Measurements from ENCODE around the gene GP1BA. TPM values are rescaled to one million over a fixed set of nuclear protein-coding genes. Genes with fewer than 3 reads are reported as not detected.

Gene GP1BA
- total and polyA plus RNA-seq, 2 experiments from 2014 or later: not detected

DNA sequence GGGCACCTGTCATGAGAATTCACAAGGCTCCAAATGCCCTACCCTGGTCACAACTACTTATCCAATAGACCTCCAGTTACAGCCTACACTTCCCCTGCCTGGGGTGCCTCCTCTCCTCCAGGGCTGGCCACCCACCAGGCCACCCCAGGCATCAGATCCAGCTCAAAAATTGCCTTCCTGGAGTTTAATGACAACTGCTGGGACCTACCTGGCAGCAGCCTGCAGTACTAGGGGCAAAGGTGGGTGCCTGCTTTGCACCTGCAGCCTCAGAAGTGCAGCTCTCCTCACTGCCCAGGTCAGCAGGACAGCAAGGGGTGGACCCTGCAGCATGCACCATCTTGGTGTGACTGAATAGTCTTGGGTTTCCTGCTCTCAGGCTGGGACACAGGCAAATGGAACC lies 3.6 kb downstream of the GP1BA start:
- Histone ChIP-seq H3K4me2 (no peak overlapping the region), H3K27ac (no peak overlapping the region), H3K4me1 (ENCODE audit: insufficient read depth) (peaks cover 12% of the 10 kb centered on the region), H3K36me3 (replicated peaks; ENCODE audit: insufficient read depth, low read depth) (no peaks in the 10 kb centered on the region), H3K27me3 (no peaks in the 10 kb centered on the region), H3K9me3 (ENCODE audit: low read depth) (no peaks in the 10 kb centered on the region), H4K20me1 (ENCODE audit: insufficient read depth, poor library complexity, severe bottlenecking) (no peaks in the 10 kb centered on the region), H3K79me2 (peaks cover 22% of the 10 kb centered on the region), H3K4me3 (no peak overlapping the region), H3K9me2 (replicated peaks; ENCODE audit: insufficient read depth) (no peaks in the 10 kb centered on the region), H2AFZ (no peak overlapping the region)
- no peak for DNase-seq (ENCODE audit: low spot score)
- TF ChIP-seq EZH2phosphoT487 (IDR thresholded peaks at IDR 0.05; ENCODE audit: low read depth, severe bottlenecking, unreplicated experiment) (no peak), EZH2 (IDR thresholded peaks at IDR 0.05; ENCODE audit: borderline replicate concordance) (no peak)
- TF ChIP-seq, protein P1, sequence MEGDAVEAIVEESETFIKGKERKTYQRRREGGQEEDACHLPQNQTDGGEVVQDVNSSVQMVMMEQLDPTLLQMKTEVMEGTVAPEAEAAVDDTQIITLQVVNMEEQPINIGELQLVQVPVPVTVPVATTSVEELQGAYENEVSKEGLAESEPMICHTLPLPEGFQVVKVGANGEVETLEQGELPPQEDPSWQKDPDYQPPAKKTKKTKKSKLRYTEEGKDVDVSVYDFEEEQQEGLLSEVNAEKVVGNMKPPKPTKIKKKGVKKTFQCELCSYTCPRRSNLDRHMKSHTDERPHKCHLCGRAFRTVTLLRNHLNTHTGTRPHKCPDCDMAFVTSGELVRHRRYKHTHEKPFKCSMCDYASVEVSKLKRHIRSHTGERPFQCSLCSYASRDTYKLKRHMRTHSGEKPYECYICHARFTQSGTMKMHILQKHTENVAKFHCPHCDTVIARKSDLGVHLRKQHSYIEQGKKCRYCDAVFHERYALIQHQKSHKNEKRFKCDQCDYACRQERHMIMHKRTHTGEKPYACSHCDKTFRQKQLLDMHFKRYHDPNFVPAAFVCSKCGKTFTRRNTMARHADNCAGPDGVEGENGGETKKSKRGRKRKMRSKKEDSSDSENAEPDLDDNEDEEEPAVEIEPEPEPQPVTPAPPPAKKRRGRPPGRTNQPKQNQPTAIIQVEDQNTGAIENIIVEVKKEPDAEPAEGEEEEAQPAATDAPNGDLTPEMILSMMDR (IDR thresholded peaks at IDR 0.05; ENCODE audit: poor library complexity): no peak

DNA sequence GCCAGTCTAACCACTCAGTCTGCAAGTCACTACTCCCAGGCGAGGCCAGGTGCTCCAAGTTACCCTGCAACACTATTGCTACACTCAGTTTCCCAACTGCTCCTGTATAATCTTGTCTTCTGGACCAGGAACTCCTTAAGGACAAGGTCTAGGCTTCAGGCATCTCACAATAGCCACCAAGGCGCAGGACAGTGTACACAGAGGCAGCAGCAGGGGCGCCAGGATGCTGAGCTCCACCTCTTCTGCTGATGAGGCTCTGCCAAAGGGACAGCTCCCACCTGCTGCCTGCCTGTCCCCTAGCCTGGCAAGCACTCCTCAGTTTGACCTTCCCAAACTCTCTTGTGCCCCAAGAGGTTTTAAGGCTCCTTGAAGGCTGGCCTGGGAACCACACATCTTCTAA lies 4.4 kb downstream of the GP1BA start:
- Histone ChIP-seq H3K27me3 (no peaks in the 10 kb centered on the region), H3K9me3 (ENCODE audit: low read depth) (no peaks in the 10 kb centered on the region), H3K4me3 (no peak overlapping the region), H3K36me3 (replicated peaks; ENCODE audit: insufficient read depth, low read depth) (no peaks in the 10 kb centered on the region), H4K20me1 (ENCODE audit: insufficient read depth, poor library complexity, severe bottlenecking) (no peaks in the 10 kb centered on the region), H3K9me2 (replicated peaks; ENCODE audit: insufficient read depth) (no peaks in the 10 kb centered on the region), H3K4me1 (ENCODE audit: insufficient read depth) (peaks cover 17% of the 10 kb centered on the region), H3K79me2 (peaks cover 30% of the 10 kb centered on the region), H2AFZ (no peak overlapping the region), H3K27ac (no peak overlapping the region), H3K4me2 (no peak overlapping the region)
- 100% methylated on average over 3 of the region's 3 CpGs for WGBS (ENCODE audit: low lambda C conversion rate, missing lambda C conversion rate)
- TF ChIP-seq, protein P1 (IDR thresholded peaks at IDR 0.05; ENCODE audit: poor library complexity): no peak
- TF ChIP-seq EZH2 (IDR thresholded peaks at IDR 0.05; ENCODE audit: borderline replicate concordance) (no peak), EZH2phosphoT487 (IDR thresholded peaks at IDR 0.05; ENCODE audit: low read depth, severe bottlenecking, unreplicated experiment) (no peak)
- no peak for DNase-seq (ENCODE audit: low spot score)

DNA sequence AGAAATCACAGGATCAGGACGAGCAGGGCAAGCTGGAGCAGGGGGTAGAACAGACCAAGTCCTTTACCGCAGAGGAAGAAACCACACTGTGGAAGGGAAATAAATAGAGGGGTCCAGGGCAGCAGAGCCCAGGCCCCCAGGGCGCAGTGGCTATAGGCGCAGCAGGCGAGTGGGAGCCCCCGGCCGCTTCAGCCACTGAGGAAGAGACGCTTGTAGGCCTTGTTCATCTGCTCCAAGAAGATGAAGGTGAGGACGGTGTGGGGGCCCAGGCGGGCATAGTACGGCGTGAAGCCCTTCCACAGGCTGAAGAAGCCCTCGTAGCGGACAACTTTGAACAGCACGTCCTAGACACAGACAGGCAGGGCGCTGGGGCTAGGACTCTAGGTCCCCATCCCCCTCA lies 5.5 kb downstream of the GP1BA start:
- no peak overlapping the region for H2AFZ ChIP-seq
- H4K20me1 ChIP-seq (ENCODE audit: insufficient read depth, poor library complexity, severe bottlenecking): no peaks in the 10 kb centered on the region
- H3K36me3 ChIP-seq (replicated peaks; ENCODE audit: insufficient read depth, low read depth): no peaks in the 10 kb centered on the region
- no peak overlapping the region for H3K27ac ChIP-seq
- H3K27me3 ChIP-seq: no peaks in the 10 kb centered on the region
- WGBS (ENCODE audit: low lambda C conversion rate, missing lambda C conversion rate): 90% methylated on average over 16 of the region's 16 CpGs
- peaks cover 23% of the 10 kb centered on the region for H3K4me1 ChIP-seq (ENCODE audit: insufficient read depth)
- peaks cover 41% of the 10 kb centered on the region for H3K79me2 ChIP-seq
- DNase-seq (ENCODE audit: low spot score): no peak
- H3K4me3 ChIP-seq: no peak overlapping the region
- H3K4me2 ChIP-seq: no peak overlapping the region
- no peaks in the 10 kb centered on the region for H3K9me2 ChIP-seq (replicated peaks; ENCODE audit: insufficient read depth)
- TF ChIP-seq, protein P1 (IDR thresholded peaks at IDR 0.05; ENCODE audit: poor library complexity): no peak
- TF ChIP-seq EZH2phosphoT487 (IDR thresholded peaks at IDR 0.05; ENCODE audit: low read depth, severe bottlenecking, unreplicated experiment): no peak
- TF ChIP-seq EZH2 (IDR thresholded peaks at IDR 0.05; ENCODE audit: borderline replicate concordance): no peak
- no peaks in the 10 kb centered on the region for H3K9me3 ChIP-seq (ENCODE audit: low read depth)

DNA sequence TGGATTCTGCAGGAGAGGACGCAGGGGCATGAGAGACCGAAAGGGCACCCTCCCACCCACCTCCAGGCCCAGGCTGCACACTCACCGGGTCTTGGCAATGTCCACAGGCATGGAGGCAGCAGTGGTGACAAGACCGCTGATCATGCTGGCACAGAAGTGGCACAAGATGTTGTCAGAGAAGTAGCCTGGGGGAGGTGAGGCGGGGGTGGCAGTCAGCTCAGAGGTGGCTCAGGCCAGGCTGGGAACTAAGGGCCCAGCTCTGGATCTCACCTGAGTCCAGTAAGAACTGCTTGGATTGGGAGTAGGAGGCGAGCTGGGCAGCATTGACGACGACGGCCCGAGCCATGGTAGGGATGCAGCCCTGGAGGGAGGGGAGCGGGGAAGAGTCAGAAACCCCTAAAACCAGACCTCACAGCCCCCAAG lies 6.0 kb downstream of the GP1BA start:
- H3K4me3 ChIP-seq: no peak overlapping the region
- WGBS (ENCODE audit: low lambda C conversion rate, missing lambda C conversion rate): 94% methylated on average over 11 of the region's 11 CpGs
- no peaks in the 10 kb centered on the region for H4K20me1 ChIP-seq (ENCODE audit: insufficient read depth, poor library complexity, severe bottlenecking)
- H3K4me2 ChIP-seq: peak overlapping the region; percentile 94
- no peaks in the 10 kb centered on the region for H3K27me3 ChIP-seq
- H3K9me2 ChIP-seq (replicated peaks; ENCODE audit: insufficient read depth): no peaks in the 10 kb centered on the region
- no peak for DNase-seq (ENCODE audit: low spot score)
- H3K4me1 ChIP-seq (ENCODE audit: insufficient read depth): peaks cover 23% of the 10 kb centered on the region
- no peak overlapping the region for H3K27ac ChIP-seq
- H2AFZ ChIP-seq: no peak overlapping the region
- H3K36me3 ChIP-seq (replicated peaks; ENCODE audit: insufficient read depth, low read depth): no peaks in the 10 kb centered on the region
- H3K9me3 ChIP-seq (ENCODE audit: low read depth): no peaks in the 10 kb centered on the region
- peaks cover 41% of the 10 kb centered on the region for H3K79me2 ChIP-seq
- TF ChIP-seq EZH2 (IDR thresholded peaks at IDR 0.05; ENCODE audit: borderline replicate concordance): no peak
- TF ChIP-seq EZH2phosphoT487 (IDR thresholded peaks at IDR 0.05; ENCODE audit: low read depth, severe bottlenecking, unreplicated experiment): no peak
- TF ChIP-seq, protein P1 (IDR thresholded peaks at IDR 0.05; ENCODE audit: poor library complexity): no peak

Measured in hepatocyte (in vitro differentiated cells).